Measurements from ENCODE around the gene KPTN.

Gene KPTN

GRCh38 chr19:47432091-47432490 is 51.9 kb downstream of the KPTN start:
- DNase-seq = no peak

- DNase-seq = no peak
These were observed 53.8 kb downstream of the KPTN start for GRCh38 chr19:47430041-47430802.

DNA sequence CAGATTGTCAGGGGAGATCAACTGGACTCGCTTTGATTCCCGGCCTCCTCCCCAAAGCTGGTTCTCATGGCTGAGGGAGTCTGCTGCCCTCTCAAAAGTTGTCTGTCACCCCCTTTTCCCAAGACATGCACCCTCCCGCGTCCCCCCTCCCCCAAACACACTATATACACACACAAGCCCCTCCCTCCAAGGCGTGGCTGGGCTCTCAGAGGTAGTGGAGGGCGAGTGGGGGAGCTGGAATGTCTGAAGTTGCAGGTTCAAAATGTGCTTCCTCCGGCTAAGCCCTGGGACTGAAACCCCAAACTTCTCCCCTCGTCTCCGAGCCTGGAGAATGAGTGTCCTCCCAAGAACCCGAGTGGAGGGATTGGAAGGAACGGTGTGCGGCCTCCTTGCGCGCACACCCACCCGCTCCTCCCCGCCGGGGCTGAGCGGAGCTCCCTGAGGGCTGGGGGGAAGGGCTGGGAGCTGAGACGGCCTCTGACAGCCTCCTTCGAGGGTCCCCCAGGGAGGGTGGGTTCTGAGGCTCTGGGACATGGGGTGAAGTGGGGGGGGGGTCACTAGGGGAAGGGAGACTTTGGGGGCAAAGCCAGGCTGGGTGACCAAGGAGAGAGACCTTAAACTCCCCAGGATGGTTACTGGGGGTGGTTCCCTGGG is 54.8 kb downstream of the KPTN start:
- DNase-seq = no peak

DNA sequence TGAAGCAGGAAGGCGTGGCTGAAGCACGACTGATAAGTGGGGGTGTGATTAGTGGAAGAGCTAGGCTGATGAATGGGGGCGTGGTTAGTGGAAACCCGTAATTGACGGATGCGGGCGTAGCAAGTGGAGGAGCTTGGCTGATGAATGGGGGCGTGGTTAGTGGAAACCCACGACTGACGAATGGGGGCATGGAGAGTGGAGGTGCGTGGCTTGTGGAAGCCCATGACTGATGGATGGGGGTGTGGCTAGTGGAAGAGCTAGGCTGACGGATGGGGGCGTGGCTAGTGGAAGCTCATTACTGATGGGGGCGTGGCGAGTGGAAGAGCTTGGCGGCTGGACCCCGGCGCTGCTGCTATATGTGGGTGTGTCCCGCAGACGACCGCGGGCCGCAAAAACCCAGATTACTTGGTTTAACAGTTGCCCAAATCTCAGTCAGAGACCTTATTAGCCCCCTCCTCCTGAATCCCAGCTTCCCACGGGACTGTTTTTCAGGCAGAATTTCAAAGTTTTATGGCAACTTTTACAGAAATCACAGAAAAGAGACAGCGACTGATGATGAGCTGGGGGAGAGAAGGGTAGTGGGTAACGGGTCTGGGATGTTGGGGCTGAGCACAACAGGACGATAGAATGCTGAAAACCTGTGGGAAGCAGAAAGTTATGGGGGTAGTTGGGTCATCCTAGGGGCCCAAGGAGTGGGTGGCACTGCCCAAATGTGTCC is 55.7 kb downstream of the KPTN start:
- peak; percentile 74 for DNase-seq

- peak; percentile 71 for DNase-seq
These were observed 56.5 kb downstream of the KPTN start for GRCh38 chr19:47427241-47428176.

Data from activated T-cell treated with anti-CD3 and anti-CD28 coated beads, Interleukin-2, amount 50 U/mL, for 1 hour (primary cell).